Right lobe of liver (tissue), 4 donors: ENCODE results near the gene INPPL1.

Experiments used
- CTCF ChIP-seq, 4 donors: fragments of 200-600 bp in 3 of 4; fragments of 450-650 bp in 1 of 4; IDR thresholded peaks; one replicate each; pipeline versions ENCODE4 v1.5.1 to v1.8.0; 2016 to 2022; ENCODE audit warnings: antibody characterized with exemption in 4 of 4, mild to moderate bottlenecking in 2 of 4
- POLR2A ChIP-seq: fragments of 450-650 bp; IDR thresholded peaks from one replicate; pipeline ENCODE4 v1.6.1; 2017; ENCODE audit warnings: antibody characterized with exemption, mild to moderate bottlenecking
- donor health status: DM: no; HTN: no; CAD: no.
- donor health status: DM: no; HTN: no; CAD: no.
- donor health status: DM: no; HTN: yes; CAD: no.

GRCh38 chr11:72238040-72238450, 13.5 kb downstream of the INPPL1 start:
- peak; percentile 25 to 52 (median 40) for TF ChIP-seq CTCF (IDR thresholded peaks at IDR 0.05)
- no peak for TF ChIP-seq POLR2A
